Keratinocyte (primary cell): ENCODE results near the gene EPHB6.

Experiments
- CTCF ChIP-seq, 3 experiments: IDR thresholded peaks in 1 of 3; conservative IDR thresholded peaks in 1 of 3; optimal IDR thresholded peaks in 1 of 3; 2 replicates in 2 of 3; 3 replicates in 1 of 3; pipeline versions ENCODE3 to v1.5.1; 2011; ENCODE audit warnings: low read length in 3 of 3, mild to moderate bottlenecking in 3 of 3, moderate library complexity in 2 of 3, control low read depth in 1 of 3, inconsistent platforms in 1 of 3; ENCODE audit not compliant: insufficient read depth in 2 of 3; ENCODE audit errors: extremely low read depth in 1 of 3
- EZH2 ChIP-seq: IDR thresholded peaks from one replicate; pipeline ENCODE4 v1.6.1; 2012; ENCODE audit warnings: inconsistent platforms, mild to moderate bottlenecking, low read length, moderate library complexity

GRCh38 chr7:142851919-142852318, 3.0 kb upstream of the EPHB6 start:
- TF ChIP-seq CTCF (optimal IDR thresholded peaks at IDR 0.05 in 1 of 3, IDR thresholded peaks at IDR 0.05 in 1 of 3, conservative IDR thresholded peaks at IDR 0.05 in 1 of 3; ENCODE audit: extremely low read depth in 1 of 3, insufficient read depth in 2 of 3, low read length in 3 of 3) (no peak), EZH2 (no peak)
